Right cardiac atrium (tissue), 5 donors: Measurements from ENCODE around the gene SERPINB13. TPM values are rescaled to one million over a fixed set of nuclear protein-coding genes. Genes with fewer than 3 reads are reported as not detected.

Source experiments
- polyA plus RNA-seq: library from polyadenylated mRNA; stranded (reverse); fragments of 200-250 nt; gene quantifications from one replicate; pipeline ENCODE4 v1.2.3, GENCODE V29; 2013
- total RNA-seq, 4 donors: library from RNA; stranded (reverse); fragmentation: NEBNext Ultra II Directional; extraction: Animal tissue kit (Norgen Biotek cat#: 25700); gene quantifications; one replicate each; pipeline ENCODE4 v1.2.1, GENCODE V29; 2021
- donor health status: healthy with polysubstance abuse.
- donor health status: DM: no; HTN: yes; CAD: no.
- donor health status: DM: no; HTN: no; CAD: no.
- donor health status: DM: no; HTN: yes; CAD: no; lungs with severe emphysema.
- donor health status: DM: yes; HTN: yes; CAD: no.

The SERPINB13 gene
- total and polyA plus RNA-seq, 5 donors: not detected

Other genes with a start within 250 kb of the SERPINB13 start
- 10 to 100 TPM; 46.9 to 49.9 (median 49.0) TPM for gene KDSR, start 220.1 kb upstream of the SERPINB13 start, total RNA-seq
- gene KDSR, start 220.1 kb upstream of the SERPINB13 start, polyA plus RNA-seq: 21.8 TPM
- gene VPS4B, start 164.9 kb upstream of the SERPINB13 start, total RNA-seq: 10 to 100 TPM; 21.4 to 28.8 (median 27.5) TPM
- gene VPS4B, start 164.9 kb upstream of the SERPINB13 start, polyA plus RNA-seq: 8.0 TPM
- gene SERPINB5, start 110.4 kb upstream of the SERPINB13 start, total RNA-seq: not detected
- gene SERPINB5, start 110.4 kb upstream of the SERPINB13 start, polyA plus RNA-seq: not detected
- not detected for gene SERPINB12, start 45.0 kb upstream of the SERPINB13 start, total RNA-seq
- gene SERPINB12, start 45.0 kb upstream of the SERPINB13 start, polyA plus RNA-seq: not detected
- gene SERPINB4, start 56.9 kb downstream of the SERPINB13 start, total RNA-seq: not detected
- not detected for gene SERPINB4, start 56.9 kb downstream of the SERPINB13 start, polyA plus RNA-seq
- not detected for gene SERPINB3, start 74.5 kb downstream of the SERPINB13 start, total RNA-seq
- gene SERPINB3, start 74.5 kb downstream of the SERPINB13 start, polyA plus RNA-seq: not detected
- gene SERPINB11, start 115.6 kb downstream of the SERPINB13 start, total RNA-seq: not detected
- gene SERPINB11, start 115.6 kb downstream of the SERPINB13 start, polyA plus RNA-seq: not detected
- not detected for gene SERPINB7, start 188.1 kb downstream of the SERPINB13 start, total RNA-seq
- not detected for gene SERPINB7, start 188.1 kb downstream of the SERPINB13 start, polyA plus RNA-seq